Gastrocnemius medialis (tissue), 4 donors: ENCODE data around the gene MRPL49. TPM values are rescaled to one million over a fixed set of nuclear protein-coding genes. Genes with fewer than 3 reads are reported as not detected.

Experiments
- ATAC-seq, 2 donors: fragments of 150-250 bp; one replicate each; pipeline ENCODE4 v1.9.1; 2016
- DNase-seq, 2 donors: peaks; one replicate each; pipeline ENCODE4 v3.0.0-alpha.2; 2019
- H3K27ac ChIP-seq, 4 donors: fragments of 200-600 bp; sonication (generic); 1 replicate in 1 of 4; 2 replicates in 3 of 4; pipeline ENCODE4 v1.5.1; 2016 to 2018; ENCODE audit warnings: mild to moderate bottlenecking in 2 of 4, moderate library complexity in 1 of 4
- H3K27me3 ChIP-seq, 3 donors: fragments of 200-600 bp; sonication (generic) in 2 of 3; 1 replicate in 1 of 3; 2 replicates in 2 of 3; pipeline versions ENCODE4 v1.5.1 to v1.6.0; 2016 to 2019; ENCODE audit warnings: mild to moderate bottlenecking in 1 of 3, moderate library complexity in 1 of 3
- H3K36me3 ChIP-seq, 2 donors: fragments of 200-600 bp; sonication (generic) in 1 of 2; one replicate each; pipeline ENCODE4 v1.5.1; 2017 to 2018
- H3K4me1 ChIP-seq, 2 donors: fragments of 200-600 bp; sonication (generic) in 1 of 2; one replicate each; pipeline ENCODE4 v1.5.1; 2016 to 2017; ENCODE audit warnings: mild to moderate bottlenecking in 2 of 2
- H3K4me3 ChIP-seq, 4 donors: fragments of 200-600 bp; sonication (generic) in 3 of 4; 1 replicate in 1 of 4; 2 replicates in 3 of 4; pipeline ENCODE4 v1.5.1; 2016 to 2019; ENCODE audit warnings: mild to moderate bottlenecking in 2 of 4
- H3K9me3 ChIP-seq, 3 donors: fragments of 200-600 bp; sonication (generic) in 2 of 3; 1 replicate in 1 of 3; 2 replicates in 2 of 3; pipeline ENCODE4 v1.5.1; 2016 to 2019
- POLR2A ChIP-seq, 2 donors: fragments of 450-650 bp; IDR thresholded peaks; one replicate each; pipeline ENCODE4 v1.6.1; 2017; ENCODE audit warnings: antibody characterized with exemption in 2 of 2, mild to moderate bottlenecking in 2 of 2, moderate library complexity in 2 of 2
- in situ Hi-C, 4 donors: fragments of 200-750 bp; cut with MboI; loops; one replicate each; pipeline versions ENCODE4 v1.15.0 to v1.8.0; 2017; ENCODE audit warnings: low sequenced_read_pairs in 4 of 4
- intact Hi-C: fragments of 100-400 bp; cut with DNase I; formaldehyde crosslinking; loops from one replicate; pipeline ENCODE4 v1.15.1; 2023; ENCODE audit warnings: low total_unique reads
- total RNA-seq, 4 donors: library from RNA; depleted of rRNA; stranded (reverse); fragments of >200 nt; gene quantifications; one replicate each; pipeline versions ENCODE4 v1.1.0 to v1.2.3, GENCODE V29; 2016
- TF ChIP-seq, protein P1 (sequence below), 5 experiments: fragments of 450-650 bp in 3 of 5; fragments of 200-600 bp in 2 of 5; sonication (generic) in 2 of 5; IDR thresholded peaks in 4 of 5; conservative IDR thresholded peaks in 1 of 5; 1 replicate in 4 of 5; 2 replicates in 1 of 5; pipeline ENCODE4 v1.5.1; 2016 to 2019; ENCODE audit warnings: antibody characterized with exemption in 5 of 5, mild to moderate bottlenecking in 3 of 5, moderate library complexity in 3 of 5

Gene MRPL49
- total RNA-seq, 4 donors from 2014 or later: 54.9 to 76.5 (median 63.6) TPM

DNA sequence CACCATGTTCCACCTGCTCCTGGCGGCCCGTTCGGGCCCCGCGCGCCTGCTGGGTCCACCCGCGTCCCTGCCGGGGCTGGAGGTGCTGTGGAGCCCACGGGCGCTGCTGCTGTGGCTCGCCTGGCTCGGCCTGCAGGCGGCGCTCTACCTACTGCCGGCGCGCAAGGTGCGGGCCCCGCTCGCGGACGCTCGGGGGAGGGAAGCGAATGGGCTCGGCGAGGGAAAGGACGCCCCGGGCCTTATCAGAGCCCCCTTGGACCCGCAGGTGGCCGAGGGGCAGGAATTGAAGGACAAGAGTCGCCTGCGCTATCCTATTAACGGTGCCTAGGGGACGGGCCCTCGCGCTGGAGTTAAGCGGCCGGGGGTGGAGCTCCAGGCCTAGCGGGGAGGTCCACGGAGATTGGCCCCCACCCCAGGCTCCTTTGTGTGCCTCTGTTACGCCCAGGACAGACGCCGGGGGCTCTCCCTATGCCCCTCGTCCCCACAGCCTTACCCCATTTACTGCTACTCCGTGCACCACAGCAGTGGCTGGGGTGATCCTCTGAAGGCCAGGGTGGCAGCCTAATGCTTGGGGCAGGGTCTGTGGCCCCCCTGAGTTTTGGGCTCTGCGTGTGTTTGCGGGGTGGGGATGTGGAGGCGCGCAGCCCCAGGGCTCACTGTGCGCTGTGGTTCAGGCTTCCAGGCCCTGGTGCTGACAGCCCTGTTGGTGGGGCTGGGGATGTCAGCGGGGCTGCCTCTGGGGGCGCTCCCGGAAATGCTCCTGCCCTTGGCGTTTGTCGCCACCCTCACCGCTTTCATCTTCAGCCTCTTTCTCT, 9.4 kb upstream of the MRPL49 start:
- peak overlapping the region; percentile 63 to 72 (median 66) for H3K4me3 ChIP-seq
- no peaks in the 10 kb centered on the region for H3K9me3 ChIP-seq
- in situ Hi-C loops: loop anchor here in 3 of 4 donors (5.0 kb wide), 1 partner anchor 70 kb away; the partner anchor contains the start of gene CAPN1 (in 3 of the 3)
- peak overlapping the region; percentile 74 to 90 (median 81) for H3K27ac ChIP-seq
- DNase-seq (peak in 1 of 2 donors; percentile 55), ATAC-seq (peak; percentile 33 to 44)
- H3K36me3 ChIP-seq: peaks cover 0 to 9% of the 10 kb centered on the region in 2 donors
- intact Hi-C loops: loop anchor here (1.0 to 10.0 kb wide), 2 partner anchors 22 to 258 kb away; partner anchors contain the start of gene SYVN1
- H3K4me1 ChIP-seq: peaks cover 36 to 48% of the 10 kb centered on the region in 2 donors
- H3K27me3 ChIP-seq: no peaks in the 10 kb centered on the region
- peak in 1 of 2 donors; percentile 15 for TF ChIP-seq POLR2A (IDR thresholded peaks at IDR 0.05)
- TF ChIP-seq, protein P1, sequence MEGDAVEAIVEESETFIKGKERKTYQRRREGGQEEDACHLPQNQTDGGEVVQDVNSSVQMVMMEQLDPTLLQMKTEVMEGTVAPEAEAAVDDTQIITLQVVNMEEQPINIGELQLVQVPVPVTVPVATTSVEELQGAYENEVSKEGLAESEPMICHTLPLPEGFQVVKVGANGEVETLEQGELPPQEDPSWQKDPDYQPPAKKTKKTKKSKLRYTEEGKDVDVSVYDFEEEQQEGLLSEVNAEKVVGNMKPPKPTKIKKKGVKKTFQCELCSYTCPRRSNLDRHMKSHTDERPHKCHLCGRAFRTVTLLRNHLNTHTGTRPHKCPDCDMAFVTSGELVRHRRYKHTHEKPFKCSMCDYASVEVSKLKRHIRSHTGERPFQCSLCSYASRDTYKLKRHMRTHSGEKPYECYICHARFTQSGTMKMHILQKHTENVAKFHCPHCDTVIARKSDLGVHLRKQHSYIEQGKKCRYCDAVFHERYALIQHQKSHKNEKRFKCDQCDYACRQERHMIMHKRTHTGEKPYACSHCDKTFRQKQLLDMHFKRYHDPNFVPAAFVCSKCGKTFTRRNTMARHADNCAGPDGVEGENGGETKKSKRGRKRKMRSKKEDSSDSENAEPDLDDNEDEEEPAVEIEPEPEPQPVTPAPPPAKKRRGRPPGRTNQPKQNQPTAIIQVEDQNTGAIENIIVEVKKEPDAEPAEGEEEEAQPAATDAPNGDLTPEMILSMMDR (IDR thresholded peaks at IDR 0.05 in 4 of 5, conservative IDR thresholded peaks at IDR 0.05 in 1 of 5): peak; percentile 78 to 93 (median 87)

DNA sequence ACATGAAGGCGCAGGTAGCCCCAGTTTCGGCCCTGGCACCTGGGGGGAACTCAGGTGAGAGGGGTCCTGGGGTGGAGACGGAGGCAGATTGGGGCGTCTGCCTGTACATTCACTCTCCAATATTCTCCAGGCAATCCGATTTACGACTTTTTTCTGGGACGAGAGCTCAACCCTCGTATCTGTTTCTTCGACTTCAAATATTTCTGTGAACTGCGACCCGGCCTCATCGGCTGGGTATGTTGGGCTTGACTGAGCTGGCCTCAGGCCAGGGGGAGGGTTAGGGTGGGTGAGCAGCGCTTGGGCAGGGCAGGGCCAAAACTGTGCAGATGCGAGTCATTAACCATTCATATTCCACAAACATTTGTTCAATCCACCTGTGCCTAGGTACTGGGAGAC, 8.8 kb upstream of the MRPL49 start:
- ATAC-seq (no peak), DNase-seq (no peak)
- H3K36me3 ChIP-seq: peaks cover 0 to 4% of the 10 kb centered on the region in 2 donors
- peak overlapping the region in 3 of 4 donors; percentile 74 to 90 (median 80) for H3K27ac ChIP-seq
- no peak for TF ChIP-seq POLR2A (IDR thresholded peaks at IDR 0.05)
- TF ChIP-seq, protein P1 (IDR thresholded peaks at IDR 0.05 in 4 of 5, conservative IDR thresholded peaks at IDR 0.05 in 1 of 5): no peak
- intact Hi-C loops: loop anchor here (10.0 kb wide), 1 partner anchor 259 kb away; no protein-coding TSS in a partner anchor
- in situ Hi-C loops: loop anchor here in 3 of 4 donors (5.0 kb wide), 1 partner anchor 69 kb away; the partner anchor contains the start of gene CAPN1 (in 3 of the 3)
- H3K4me3 ChIP-seq: peak overlapping the region; percentile 63 to 72 (median 66)
- H3K27me3 ChIP-seq: no peaks in the 10 kb centered on the region
- peaks cover 39 to 48% of the 10 kb centered on the region in 2 donors for H3K4me1 ChIP-seq
- no peaks in the 10 kb centered on the region for H3K9me3 ChIP-seq

DNA sequence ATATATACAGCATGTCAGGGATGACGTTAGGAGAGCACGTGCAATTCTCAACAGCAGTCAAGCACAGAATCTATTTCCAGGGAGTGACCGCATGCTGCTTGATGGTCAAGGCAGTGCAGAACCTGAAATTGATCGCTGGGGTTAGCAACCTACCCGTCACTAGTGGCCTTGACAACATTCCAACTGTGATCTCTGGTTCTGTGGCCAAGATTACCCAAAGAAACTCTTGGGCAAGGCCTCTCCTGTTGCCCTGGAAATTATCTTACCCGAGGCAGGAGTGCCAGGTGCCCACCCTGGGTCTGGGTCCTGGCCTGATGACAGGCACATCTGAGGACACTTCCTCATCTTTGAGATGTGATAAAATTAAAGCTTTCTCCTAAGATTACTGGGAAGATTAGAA, 8.3 kb upstream of the MRPL49 start:
- intact Hi-C loops (loop anchor here (10.0 kb wide), 1 partner anchor 259 kb away; no protein-coding TSS in a partner anchor), in situ Hi-C loops (loop anchor here in 3 of 4 donors (5.0 kb wide), 1 partner anchor 68 kb away; the partner anchor contains the start of gene CAPN1 (in 3 of the 3))
- Histone ChIP-seq H3K9me3 (no peaks in the 10 kb centered on the region), H3K27me3 (no peaks in the 10 kb centered on the region), H3K4me1 (peaks cover 39 to 51% of the 10 kb centered on the region in 2 donors), H3K27ac (peak overlapping the region in 1 of 4 donors; percentile 80), H3K36me3 (peaks cover 0 to 5% of the 10 kb centered on the region in 2 donors), H3K4me3 (no peak overlapping the region)
- no peak for ATAC-seq
- TF ChIP-seq, protein P1 (IDR thresholded peaks at IDR 0.05 in 4 of 5, conservative IDR thresholded peaks at IDR 0.05 in 1 of 5): no peak
- TF ChIP-seq POLR2A (IDR thresholded peaks at IDR 0.05): no peak
- no peak for DNase-seq

DNA sequence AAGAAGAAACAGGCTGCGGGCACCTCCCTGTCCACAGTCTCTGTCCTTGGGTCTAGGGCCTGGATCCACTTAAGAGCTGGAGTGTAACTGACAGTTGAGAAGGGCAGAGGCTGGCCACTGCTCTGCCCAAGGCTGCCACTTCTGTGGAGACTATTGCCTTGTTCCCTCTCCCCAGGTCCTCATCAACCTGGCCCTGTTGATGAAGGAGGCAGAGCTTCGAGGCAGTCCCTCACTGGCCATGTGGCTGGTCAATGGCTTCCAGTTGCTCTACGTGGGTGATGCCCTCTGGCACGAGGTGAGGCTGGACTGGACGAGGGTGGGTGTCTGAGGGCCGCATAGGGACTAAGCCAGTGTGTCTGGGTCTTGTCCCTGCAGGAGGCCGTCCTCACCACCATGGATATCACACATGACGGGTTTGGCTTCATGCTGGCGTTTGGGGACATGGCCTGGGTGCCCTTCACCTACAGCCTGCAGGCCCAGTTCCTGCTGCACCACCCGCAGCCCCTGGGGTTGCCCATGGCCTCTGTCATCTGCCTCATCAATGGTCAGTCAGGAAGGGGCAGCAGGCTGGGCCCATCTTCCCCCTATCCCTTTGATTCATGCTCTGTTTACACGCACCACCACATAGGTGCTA, 7.5 kb upstream of the MRPL49 start:
- peaks cover 39 to 55% of the 10 kb centered on the region in 2 donors for H3K4me1 ChIP-seq
- no peak overlapping the region for H3K4me3 ChIP-seq
- intact Hi-C loops: loop anchor here (10.0 kb wide), 1 partner anchor 260 kb away; no protein-coding TSS in a partner anchor
- H3K36me3 ChIP-seq: peaks cover 0 to 13% of the 10 kb centered on the region in 2 donors
- H3K27me3 ChIP-seq: no peaks in the 10 kb centered on the region
- no peak for ATAC-seq
- DNase-seq: no peak
- H3K9me3 ChIP-seq: no peaks in the 10 kb centered on the region
- in situ Hi-C loops: loop anchor here in 3 of 4 donors (5.0 kb wide), 1 partner anchor 68 kb away; the partner anchor contains the start of gene CAPN1 (in 3 of the 3)
- no peak overlapping the region for H3K27ac ChIP-seq
- TF ChIP-seq, protein P1 (IDR thresholded peaks at IDR 0.05 in 4 of 5, conservative IDR thresholded peaks at IDR 0.05 in 1 of 5): no peak
- no peak for TF ChIP-seq POLR2A (IDR thresholded peaks at IDR 0.05)
